Loucy (cell line): Measurements from ENCODE around the gene NANOS1.

ENCODE experiments used
- H2AFZ ChIP-seq: fragments of 200-600 bp; sonication (generic); 2 replicates; pipeline ENCODE4 v1.6.0; 2016; ENCODE audit warnings: antibody characterized with exemption, mild to moderate bottlenecking, low read length, moderate library complexity
- H3F3A ChIP-seq: fragments of 200-600 bp; 2 replicates; pipeline ENCODE4 v1.6.0; 2016; ENCODE audit warnings: antibody characterized with exemption, low read depth, mild to moderate bottlenecking
- H3K27me3 ChIP-seq: fragments of 200-600 bp; sonication (generic); 2 replicates; pipeline ENCODE4 v1.6.1; 2014; ENCODE audit warnings: low read length, mild to moderate bottlenecking; ENCODE audit not compliant: insufficient read depth, poor library complexity, severe bottlenecking
- H3K36me3 ChIP-seq: fragments of 200-600 bp; sonication (generic); 2 replicates; pipeline ENCODE4 v1.6.1; 2016; ENCODE audit warnings: low read length; ENCODE audit not compliant: insufficient read depth
- H3K4me1 ChIP-seq: fragments of 200-600 bp; sonication (generic); 2 replicates; pipeline ENCODE4 v1.5.1; 2014; ENCODE audit warnings: low read length, mild to moderate bottlenecking; ENCODE audit not compliant: insufficient read depth, poor library complexity, severe bottlenecking
- H3K4me2 ChIP-seq: fragments of 200-600 bp; sonication (generic); 2 replicates; pipeline ENCODE4 v1.6.0; 2014; ENCODE audit warnings: antibody characterized with exemption, low read length, low read depth, mild to moderate bottlenecking; ENCODE audit not compliant: poor library complexity, severe bottlenecking
- H3K4me3 ChIP-seq: fragments of 200-600 bp; sonication (generic); 2 replicates; pipeline ENCODE4 v1.5.1; 2014; ENCODE audit warnings: low read length, mild to moderate bottlenecking, mixed read lengths; ENCODE audit not compliant: poor library complexity, severe bottlenecking
- H3K79me2 ChIP-seq: fragments of 200-600 bp; sonication (generic); 2 replicates; pipeline ENCODE4 v1.6.1; 2014; ENCODE audit warnings: low read length; ENCODE audit not compliant: insufficient read depth
- H3K9ac ChIP-seq: fragments of 200-600 bp; sonication (generic); 2 replicates; pipeline ENCODE4 v1.6.0; 2014; ENCODE audit warnings: mild to moderate bottlenecking, low read depth, low read length, moderate library complexity; ENCODE audit not compliant: poor library complexity, severe bottlenecking
- H3K9me2 ChIP-seq: fragments of 200-600 bp; sonication (generic); replicated peaks from 2 replicates; pipeline ENCODE4 v1.6.1; 2016; ENCODE audit warnings: low read depth, low read length, mixed read lengths
- H3K9me3 ChIP-seq: fragments of 200-600 bp; sonication (generic); 2 replicates; pipeline ENCODE4 v1.6.1; 2014; ENCODE audit warnings: mild to moderate bottlenecking, antibody characterized with exemption, low read length, low read depth; ENCODE audit not compliant: insufficient read depth
- H4K20me1 ChIP-seq: fragments of 200-600 bp; sonication (generic); 2 replicates; pipeline ENCODE4 v1.6.0; 2014; ENCODE audit warnings: antibody characterized with exemption, low read length, mild to moderate bottlenecking; ENCODE audit not compliant: insufficient read depth, poor library complexity, severe bottlenecking
- CTCF ChIP-seq: fragments of 200-600 bp; sonication (generic); conservative IDR thresholded peaks from 2 replicates; pipeline ENCODE4 v1.5.1; 2014; ENCODE audit warnings: mild to moderate bottlenecking, antibody characterized with exemption, low read length
- EZH2phosphoT487 ChIP-seq: fragments of 200-600 bp; IDR thresholded peaks from 2 replicates; pipeline ENCODE4 v1.6.1; 2018; ENCODE audit warnings: antibody characterized with exemption, mild to moderate bottlenecking, moderate library complexity, borderline replicate concordance

Gene NANOS1

GRCh38 chr10:118992496-118992895 lies 37.0 kb upstream of the NANOS1 start:
- no peak overlapping the region for H3K9ac ChIP-seq
- H3K79me2 ChIP-seq = no peaks in the 10 kb centered on the region
- H3K4me2 ChIP-seq = no peak overlapping the region
- H3K9me3 ChIP-seq = no peaks in the 10 kb centered on the region
- H3K27me3 ChIP-seq = no peaks in the 10 kb centered on the region
- H3K36me3 ChIP-seq = no peaks in the 10 kb centered on the region
- H3K9me2 ChIP-seq = no peaks in the 10 kb centered on the region
- H4K20me1 ChIP-seq = no peaks in the 10 kb centered on the region
- H2AFZ ChIP-seq = no peak overlapping the region
- H3K4me1 ChIP-seq = no peaks in the 10 kb centered on the region
- no peaks in the 10 kb centered on the region for H3F3A ChIP-seq
- no peak overlapping the region for H3K4me3 ChIP-seq
- no peak for TF ChIP-seq CTCF
- no peak for TF ChIP-seq EZH2phosphoT487

- Histone ChIP-seq H3K4me3 (no peak overlapping the region), H3K4me1 (no peaks in the 10 kb centered on the region), H4K20me1 (no peaks in the 10 kb centered on the region), H3K79me2 (no peaks in the 10 kb centered on the region), H3F3A (no peaks in the 10 kb centered on the region), H3K9me2 (no peaks in the 10 kb centered on the region), H3K36me3 (no peaks in the 10 kb centered on the region), H3K27me3 (no peaks in the 10 kb centered on the region), H2AFZ (no peak overlapping the region), H3K9ac (no peak overlapping the region), H3K4me2 (no peak overlapping the region), H3K9me3 (no peaks in the 10 kb centered on the region)
- TF ChIP-seq EZH2phosphoT487 = no peak
- no peak for TF ChIP-seq CTCF
These were observed 36.3 kb upstream of the NANOS1 start for GRCh38 chr10:118993214-118993613.

GRCh38 chr10:118994321-118994720 lies 35.2 kb upstream of the NANOS1 start:
- Histone ChIP-seq H3K9ac (no peak overlapping the region), H3K27me3 (no peaks in the 10 kb centered on the region), H3K9me2 (no peaks in the 10 kb centered on the region), H3K79me2 (no peaks in the 10 kb centered on the region), H3K9me3 (no peaks in the 10 kb centered on the region), H2AFZ (no peak overlapping the region), H3K4me2 (no peak overlapping the region), H3F3A (no peaks in the 10 kb centered on the region), H3K36me3 (no peaks in the 10 kb centered on the region), H4K20me1 (no peaks in the 10 kb centered on the region), H3K4me3 (no peak overlapping the region), H3K4me1 (no peaks in the 10 kb centered on the region)
- no peak for TF ChIP-seq EZH2phosphoT487
- TF ChIP-seq CTCF = no peak
